KOPT-K1 (cell line): ENCODE results near the gene EFHD2.
"Not testable (repeated sequence)": the region's sequence is repeated elsewhere in the genome, so short reads cannot be mapped to it uniquely, and the experiment has no call there.

Source experiments
- H3K27ac ChIP-seq: fragments of 200-600 bp; sonication (generic); 2 replicates; pipeline ENCODE4 v1.5.1; 2016; ENCODE audit warnings: antibody characterized with exemption, mild to moderate bottlenecking, low read depth, low read length; ENCODE audit not compliant: poor library complexity, severe bottlenecking
- H3K36me3 ChIP-seq: fragments of 200-600 bp; sonication (generic); 2 replicates; pipeline ENCODE4 v1.5.1; 2017; ENCODE audit warnings: antibody characterized with exemption, mild to moderate bottlenecking, low read length, moderate library complexity; ENCODE audit not compliant: insufficient read depth
- H3K9me3 ChIP-seq: fragments of 200-600 bp; sonication (generic); 2 replicates; pipeline ENCODE4 v1.5.1; 2017; ENCODE audit warnings: antibody characterized with exemption, low read length, mild to moderate bottlenecking; ENCODE audit not compliant: insufficient read depth, poor library complexity, severe bottlenecking

The EFHD2 gene, protein sequence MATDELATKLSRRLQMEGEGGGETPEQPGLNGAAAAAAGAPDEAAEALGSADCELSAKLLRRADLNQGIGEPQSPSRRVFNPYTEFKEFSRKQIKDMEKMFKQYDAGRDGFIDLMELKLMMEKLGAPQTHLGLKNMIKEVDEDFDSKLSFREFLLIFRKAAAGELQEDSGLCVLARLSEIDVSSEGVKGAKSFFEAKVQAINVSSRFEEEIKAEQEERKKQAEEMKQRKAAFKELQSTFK

DNA sequence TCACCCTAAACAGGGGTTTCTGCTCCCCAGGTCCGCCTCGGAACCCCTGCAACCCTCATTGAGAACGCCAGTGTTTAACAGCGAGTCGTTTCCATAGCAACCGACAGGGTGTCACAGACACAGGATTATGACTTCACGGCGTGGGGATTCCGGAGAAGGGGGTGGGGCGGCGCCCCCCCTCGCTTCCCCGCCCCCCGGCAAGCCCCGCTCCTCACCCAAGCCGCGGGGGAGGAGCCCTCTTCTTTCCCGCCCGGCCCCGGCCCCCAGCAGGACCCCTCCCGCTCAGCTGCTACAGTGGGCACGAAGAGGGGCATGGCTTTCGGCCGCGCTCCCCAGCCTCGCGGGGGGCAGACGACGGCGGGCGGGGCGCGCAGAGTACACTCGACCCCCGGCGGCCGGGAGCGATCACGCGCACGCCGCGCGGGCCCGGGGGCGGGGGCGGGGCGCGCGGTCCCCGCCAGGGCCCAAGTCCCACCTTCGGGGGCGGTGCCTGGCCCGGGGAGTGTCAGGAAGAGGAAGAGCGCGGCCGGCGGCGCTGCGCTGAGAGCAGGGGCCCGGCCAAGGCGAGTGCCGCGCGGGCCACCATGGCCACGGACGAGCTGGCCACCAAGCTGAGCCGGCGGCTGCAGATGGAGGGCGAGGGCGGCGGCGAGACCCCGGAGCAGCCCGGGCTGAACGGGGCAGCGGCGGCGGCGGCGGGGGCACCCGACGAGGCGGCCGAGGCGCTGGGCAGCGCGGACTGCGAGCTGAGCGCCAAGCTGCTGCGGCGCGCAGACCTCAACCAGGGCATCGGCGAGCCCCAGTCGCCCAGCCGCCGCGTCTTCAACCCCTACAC lies at the start of gene EFHD2:
Gene EFHD2, plus strand, starts transcription at position 501 of the 835 bp plus-strand sequence. Its CDS starts 84 bp downstream, at position 585.
- no peaks in the 10 kb centered on the region for H3K9me3 ChIP-seq
- H3K36me3 ChIP-seq = peaks cover 9% of the 10 kb centered on the region; the same call in 1 of the 2 replicates
- peak within 1 kb of the TSS; percentile 57 for H3K27ac ChIP-seq

DNA sequence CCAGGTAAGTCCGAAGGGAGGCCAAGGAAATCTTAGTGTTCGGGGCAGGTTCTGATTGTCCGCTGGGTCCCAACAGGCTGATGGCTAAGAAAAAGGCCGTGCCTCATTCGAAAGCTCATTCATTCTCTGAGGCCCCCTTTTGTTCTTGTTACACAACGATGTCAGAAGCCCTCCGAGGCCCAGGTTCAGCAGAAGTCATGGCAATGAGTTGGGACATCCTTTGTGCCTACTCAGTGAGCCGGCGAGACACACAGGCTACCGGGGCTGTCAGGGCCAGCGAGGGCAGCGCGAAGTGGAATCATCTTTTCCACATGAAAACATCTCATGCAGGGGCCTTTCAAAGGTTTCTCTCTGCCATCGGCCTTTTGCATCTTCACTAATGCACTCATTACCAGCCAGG lies 49.0 kb upstream of the EFHD2 start:
- Histone ChIP-seq H3K9me3 (no peaks in the 10 kb centered on the region), H3K27ac (no peak overlapping the region), H3K36me3 (no peaks in the 10 kb centered on the region)

DNA sequence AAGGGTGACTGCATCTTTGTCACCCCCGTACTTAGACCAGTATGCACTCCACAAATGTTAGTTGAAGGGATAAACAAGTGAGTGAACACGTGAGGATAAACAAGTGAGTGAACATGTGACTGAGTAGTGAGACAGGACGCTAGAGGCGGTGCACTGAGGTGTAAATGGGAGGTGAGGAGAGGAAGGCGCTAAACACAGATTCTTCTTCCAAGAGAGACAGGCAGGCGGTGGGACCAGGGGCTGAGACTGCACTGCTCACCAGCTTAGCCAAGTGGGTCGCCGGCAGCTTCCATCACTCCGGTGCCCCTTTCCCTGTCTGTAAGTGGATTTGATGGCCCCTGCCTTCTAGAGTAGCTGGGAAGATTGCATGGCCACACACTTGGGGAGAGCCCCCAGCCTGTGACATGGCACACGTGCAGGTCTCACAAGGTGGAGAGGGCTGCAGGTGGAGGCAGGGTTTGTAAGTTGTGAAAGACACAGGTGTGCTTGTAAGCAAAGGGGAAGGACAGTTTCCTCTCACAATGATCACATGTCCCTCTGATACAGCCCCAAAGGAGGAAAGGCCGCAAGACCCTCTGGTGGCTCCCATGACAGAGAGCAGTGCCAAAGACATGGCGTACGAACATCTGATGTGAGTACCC lies 47.5 kb upstream of the EFHD2 start:
- Histone ChIP-seq H3K27ac (no peak overlapping the region), H3K36me3 (no peaks in the 10 kb centered on the region), H3K9me3 (no peaks in the 10 kb centered on the region)

DNA sequence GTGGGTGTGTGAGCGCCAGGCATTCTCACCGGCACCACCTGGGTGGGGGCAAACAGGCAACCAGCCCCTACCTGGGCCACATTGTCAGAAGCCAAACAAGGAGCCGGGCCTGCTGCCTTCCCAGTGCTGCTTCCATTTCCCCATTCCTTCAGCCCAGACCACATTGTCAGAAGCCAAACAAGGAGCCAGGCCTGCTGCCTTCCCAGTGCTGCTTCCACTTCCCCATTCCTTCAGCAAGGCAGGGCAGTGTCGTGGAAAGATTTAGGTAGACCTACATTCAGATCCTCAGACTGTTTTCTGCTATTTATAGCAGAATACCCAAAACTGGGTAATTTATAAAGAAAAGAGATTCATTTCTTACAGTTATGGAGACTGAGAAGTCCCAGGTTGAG lies 47.0 kb upstream of the EFHD2 start:
- H3K27ac ChIP-seq = no peak overlapping the region
- H3K36me3 ChIP-seq = no peaks in the 10 kb centered on the region
- H3K9me3 ChIP-seq = no peaks in the 10 kb centered on the region

DNA sequence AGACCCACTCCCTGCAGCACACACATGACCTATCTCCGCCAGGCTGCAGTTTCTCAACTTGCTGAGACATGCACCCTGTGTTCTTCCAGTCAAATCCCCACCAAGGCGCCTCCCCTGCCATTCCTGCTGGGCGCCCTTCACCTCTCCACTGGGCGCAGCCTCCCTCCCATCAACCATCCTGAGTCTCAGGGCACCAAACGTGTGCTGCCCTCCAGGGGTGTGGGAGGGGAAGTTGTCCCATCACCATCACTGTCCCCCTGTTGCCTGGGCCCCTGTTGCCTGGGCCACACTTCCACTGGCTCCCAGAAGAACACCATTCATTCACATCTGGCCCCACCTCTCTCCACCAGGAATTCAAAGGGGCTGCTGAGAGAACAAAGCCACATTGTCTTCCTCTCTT lies 44.9 kb upstream of the EFHD2 start:
- Histone ChIP-seq H3K9me3 (no peaks in the 10 kb centered on the region), H3K27ac (no peak overlapping the region), H3K36me3 (no peaks in the 10 kb centered on the region)

DNA sequence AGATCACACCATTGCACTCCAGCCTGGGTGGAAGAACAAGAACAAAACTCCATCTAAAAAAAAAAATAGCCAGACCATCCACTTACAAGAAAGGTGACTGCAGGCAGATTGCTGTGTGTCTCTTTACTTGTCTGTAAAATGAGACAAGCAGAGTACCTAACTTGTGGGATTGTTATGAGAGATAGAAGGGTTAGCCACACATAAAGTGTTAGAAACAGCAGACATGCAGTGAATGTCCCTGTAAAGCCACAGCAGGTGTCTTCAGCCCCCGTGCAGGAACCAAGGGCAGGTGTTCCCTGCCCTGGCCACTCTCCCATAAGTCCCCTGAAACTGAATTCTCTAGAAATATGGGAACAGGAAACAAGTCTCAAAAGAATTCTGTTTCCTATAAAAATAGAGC lies 40.8 kb upstream of the EFHD2 start:
- Histone ChIP-seq H3K36me3 (no peaks in the 10 kb centered on the region), H3K27ac (no peak overlapping the region), H3K9me3 (no peaks in the 10 kb centered on the region)

DNA sequence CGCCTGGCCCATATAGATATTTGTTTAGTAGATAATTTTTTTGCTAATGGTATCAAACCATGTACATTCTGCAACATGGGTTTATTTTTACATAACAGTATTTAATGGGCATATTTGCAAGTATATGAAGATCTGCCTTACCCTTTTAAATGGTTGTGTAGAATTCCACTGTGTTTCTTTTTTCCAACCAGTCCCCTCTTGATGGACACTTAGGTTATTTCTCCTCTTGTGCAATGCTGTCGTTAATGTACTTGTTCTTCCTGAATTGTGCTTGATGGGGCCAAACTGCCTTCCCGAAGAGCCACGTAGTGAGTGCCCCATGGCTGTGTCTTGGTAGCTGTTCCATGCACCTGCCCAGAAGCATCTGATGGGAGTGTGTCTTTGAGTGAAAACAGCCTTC lies 39.4 kb upstream of the EFHD2 start:
- Histone ChIP-seq H3K9me3 (no peaks in the 10 kb centered on the region), H3K27ac (no peak overlapping the region), H3K36me3 (no peaks in the 10 kb centered on the region)

DNA sequence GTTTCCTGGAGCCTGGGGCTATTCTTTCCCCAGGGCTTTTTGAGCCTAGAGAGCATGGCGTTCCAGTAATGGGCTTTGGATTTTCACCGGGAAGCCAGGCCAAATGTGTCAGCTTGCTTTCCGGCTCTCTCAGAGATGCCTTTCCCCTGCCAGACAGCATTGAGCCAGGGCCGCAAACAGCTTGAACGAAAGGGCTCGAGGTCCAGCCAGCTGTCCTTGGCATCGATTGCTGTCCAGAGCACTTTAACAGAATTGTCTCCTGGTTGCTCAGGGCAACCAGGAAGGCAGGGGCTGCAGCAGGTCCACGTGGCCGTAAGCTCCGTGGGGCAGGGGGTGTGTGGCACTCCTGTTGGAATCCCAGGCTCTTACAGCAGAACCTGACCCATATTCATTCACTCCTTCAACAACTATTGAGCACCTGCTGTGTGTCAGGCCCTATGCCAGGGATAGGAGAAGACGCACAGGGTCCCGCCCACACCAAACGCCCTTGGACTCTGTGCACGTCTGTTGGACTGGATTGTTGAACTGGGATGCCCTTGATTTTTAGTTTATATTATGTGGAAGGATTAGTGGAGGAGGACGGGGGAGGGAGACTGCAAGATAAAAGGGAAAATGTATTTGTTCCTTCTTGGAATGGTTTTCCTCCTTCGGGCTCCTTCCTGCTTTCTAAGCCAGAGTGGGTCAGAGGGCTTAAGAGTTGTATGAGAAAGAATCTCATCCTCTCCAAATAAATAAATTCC lies 38.7 kb upstream of the EFHD2 start:
- H3K36me3 ChIP-seq = no peaks in the 10 kb centered on the region
- no peak overlapping the region for H3K27ac ChIP-seq
- no peaks in the 10 kb centered on the region for H3K9me3 ChIP-seq

DNA sequence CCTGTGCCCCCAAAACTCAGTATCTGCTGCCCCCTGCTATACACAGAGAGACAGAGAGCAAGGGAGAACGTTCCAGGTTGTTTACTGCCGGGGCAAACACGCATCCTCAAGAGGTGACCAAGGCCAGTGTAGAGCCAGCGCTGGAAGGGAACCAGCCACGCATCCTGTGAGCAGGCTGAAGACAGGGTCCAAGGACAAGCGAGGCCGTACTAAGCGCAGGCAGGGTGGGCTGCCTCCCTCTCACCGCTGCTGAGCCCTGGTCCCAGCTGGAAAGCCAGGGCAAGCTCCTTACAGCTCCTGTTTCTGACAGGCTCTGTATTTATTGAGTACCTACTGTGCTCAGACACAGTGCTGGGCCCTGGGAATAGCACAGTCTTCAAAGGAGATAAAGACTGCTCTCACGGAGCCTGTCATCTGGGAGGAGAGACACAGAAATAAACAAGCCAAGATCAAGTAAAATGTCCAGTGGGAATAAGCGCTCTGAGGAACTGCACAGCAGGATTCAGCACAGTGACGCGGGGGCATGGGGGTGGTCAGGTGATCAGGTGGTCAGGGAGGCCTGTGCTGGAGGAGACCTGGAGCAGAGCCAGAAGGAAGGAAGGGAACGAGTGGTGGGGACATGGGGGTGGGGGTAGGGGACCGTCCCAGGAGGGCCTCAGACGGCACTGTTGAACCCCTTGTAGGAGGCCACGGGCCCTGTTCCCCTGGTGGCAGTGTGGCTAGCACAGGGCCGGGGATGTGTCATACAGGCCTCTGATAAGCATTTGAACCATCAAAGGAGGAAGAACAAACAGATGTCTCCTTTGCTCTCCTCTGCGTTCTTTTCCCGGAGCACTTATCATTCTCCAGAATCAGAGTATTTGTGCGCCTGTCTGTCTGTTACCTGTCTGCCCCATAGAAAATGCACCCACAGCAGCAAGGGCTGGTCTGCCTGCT lies 37.8 kb upstream of the EFHD2 start:
- H3K9me3 ChIP-seq = no peaks in the 10 kb centered on the region
- no peak overlapping the region for H3K27ac ChIP-seq
- no peaks in the 10 kb centered on the region for H3K36me3 ChIP-seq

DNA sequence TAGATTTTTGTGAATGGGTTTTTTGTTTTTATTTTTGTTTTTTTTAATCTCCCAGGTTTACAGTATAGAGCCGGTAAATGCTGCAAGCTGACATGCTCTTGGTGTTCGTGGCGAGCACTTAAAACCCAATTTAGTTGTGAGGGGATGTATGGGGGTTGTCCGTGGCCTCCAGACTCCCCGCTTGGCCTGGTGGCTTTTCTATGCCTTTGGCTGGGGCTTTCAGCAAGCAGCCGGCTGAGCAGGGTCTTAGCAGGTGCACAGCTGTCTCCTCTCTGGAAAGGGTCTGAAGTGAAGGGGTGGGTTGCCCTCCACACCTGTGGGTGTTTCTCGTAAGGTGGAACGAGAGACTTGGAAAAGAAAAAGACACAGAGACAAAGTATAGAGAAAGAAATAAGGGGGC lies 31.0 kb upstream of the EFHD2 start:
- no peak overlapping the region for H3K27ac ChIP-seq
- H3K36me3 ChIP-seq = no peaks in the 10 kb centered on the region
- no peaks in the 10 kb centered on the region for H3K9me3 ChIP-seq

DNA sequence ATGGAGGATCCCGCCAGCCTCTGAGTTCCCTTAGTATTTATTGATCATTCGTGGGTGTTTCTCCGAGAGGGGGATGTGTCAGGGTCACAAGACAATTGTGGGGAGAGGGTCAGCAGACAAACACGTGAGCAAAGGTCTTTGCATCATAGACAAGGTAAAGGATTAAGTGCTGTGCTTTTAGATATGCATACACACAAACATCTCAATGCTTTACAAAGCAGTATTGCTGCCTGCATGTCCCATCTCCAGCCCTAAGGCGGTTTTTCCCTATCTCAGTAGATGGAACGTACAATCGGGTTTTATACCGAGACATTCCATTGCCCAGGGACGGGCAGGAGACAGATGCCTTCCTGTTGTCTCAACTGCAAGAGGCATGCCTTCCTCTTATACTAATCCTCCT lies 30.5 kb upstream of the EFHD2 start:
- not testable (repeated sequence) for H3K36me3 ChIP-seq, H3K9me3 ChIP-seq, H3K27ac ChIP-seq

DNA sequence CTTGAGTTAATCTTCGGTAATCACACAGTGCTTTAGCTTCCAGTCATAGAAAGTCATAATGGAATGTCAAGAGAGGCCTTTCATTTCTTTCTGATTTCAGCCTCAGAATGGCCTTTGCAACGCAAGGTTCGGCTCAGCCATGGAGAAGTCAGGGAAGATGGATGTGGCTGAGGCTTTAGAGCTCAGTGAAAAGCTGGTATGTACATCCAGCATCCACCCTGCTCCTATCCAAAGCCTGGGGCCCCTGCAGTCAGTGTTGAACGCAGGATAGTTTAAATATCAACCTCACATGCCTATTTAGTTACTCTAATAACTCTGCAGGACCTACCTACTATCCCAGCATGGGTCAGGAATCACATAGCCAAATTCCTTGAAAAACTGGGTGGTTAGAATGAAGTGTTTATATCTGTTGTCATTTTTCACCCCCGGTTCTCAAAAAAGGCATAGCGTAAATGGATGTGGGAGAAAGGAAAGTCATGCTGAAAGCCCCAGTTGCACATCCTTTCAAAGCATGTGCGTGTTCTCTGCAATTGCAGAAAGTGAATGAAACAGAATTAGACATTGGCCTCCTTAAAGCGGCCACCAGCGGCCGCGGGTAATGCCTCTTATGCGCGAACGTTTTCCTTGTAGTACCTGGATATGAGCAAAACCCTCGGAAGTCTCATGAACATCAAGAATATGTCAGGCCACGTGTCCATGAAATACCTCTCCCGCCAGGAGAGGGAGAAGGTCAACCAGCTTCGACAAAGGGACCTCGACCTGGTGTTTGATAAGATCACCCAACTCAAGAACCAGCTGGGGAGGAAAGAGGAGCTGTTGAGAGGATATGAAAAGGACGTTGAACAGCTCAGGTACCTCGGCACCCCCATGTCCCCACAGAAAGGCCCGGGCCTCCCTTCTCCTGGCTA lies 28.8 kb upstream of the EFHD2 start:
- no peaks in the 10 kb centered on the region for H3K9me3 ChIP-seq
- no peaks in the 10 kb centered on the region for H3K36me3 ChIP-seq
- no peak overlapping the region for H3K27ac ChIP-seq

DNA sequence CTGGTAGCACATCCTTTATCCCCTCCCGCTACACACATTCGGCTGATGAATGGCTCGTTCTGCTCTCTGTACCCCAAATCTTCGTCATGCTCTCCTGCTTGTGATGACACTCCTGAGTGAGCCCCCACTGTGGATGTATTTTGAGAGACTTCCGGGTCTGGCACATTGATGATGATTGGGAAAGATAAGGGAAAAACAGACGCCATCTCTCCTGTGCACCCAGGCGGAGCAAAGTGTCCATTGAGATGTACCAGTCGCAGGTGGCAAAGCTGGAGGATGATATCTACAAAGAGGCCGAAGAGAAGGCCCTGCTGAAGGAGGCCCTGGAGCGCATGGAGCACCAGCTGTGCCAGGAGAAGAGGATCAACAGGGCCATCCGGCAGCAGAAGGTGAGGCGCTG lies 27.9 kb upstream of the EFHD2 start:
- Histone ChIP-seq H3K27ac (no peak overlapping the region), H3K36me3 (no peaks in the 10 kb centered on the region), H3K9me3 (no peaks in the 10 kb centered on the region)
